ENCODE results near the gene SELENOV. TPM values are rescaled to one million over a fixed set of nuclear protein-coding genes. Genes with fewer than 3 reads are reported as not detected.
A peak's percentile ranks its signal among the peaks of the same experiment; 100 is the strongest.

SELENOV gene
- total RNA-seq, 1 donor from 2014 or later, result 0.78 TPM

DNA sequence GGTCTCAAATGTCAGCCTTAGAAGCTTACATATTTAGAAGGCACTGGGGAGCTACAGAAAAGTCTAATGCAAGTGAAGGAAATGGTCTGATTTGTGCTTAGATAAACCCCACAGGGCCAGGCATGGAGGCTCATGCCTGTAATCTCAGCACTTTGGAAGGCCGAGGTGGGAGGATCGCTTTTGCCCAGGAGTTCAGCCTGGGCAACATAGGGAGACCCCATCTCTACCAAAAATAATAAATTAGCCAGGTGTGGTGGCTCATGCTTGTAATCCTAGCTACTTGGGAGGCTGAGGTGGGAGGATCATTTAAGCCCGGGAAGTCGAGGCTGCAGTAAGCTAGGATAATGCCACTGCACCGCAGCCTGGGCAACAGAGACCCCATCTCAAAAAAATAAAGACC lies 18.9 kb upstream of the SELENOV start:
- H3K27ac Mint-ChIP-seq, result no peak overlapping the region
- H3K4me3 Mint-ChIP-seq, result no peak overlapping the region
- H3K4me1 Mint-ChIP-seq, result peaks cover 14% of the 10 kb centered on the region
- no peaks in the 10 kb centered on the region for H3K9me3 Mint-ChIP-seq
- TF ChIP-seq, protein P1, sequence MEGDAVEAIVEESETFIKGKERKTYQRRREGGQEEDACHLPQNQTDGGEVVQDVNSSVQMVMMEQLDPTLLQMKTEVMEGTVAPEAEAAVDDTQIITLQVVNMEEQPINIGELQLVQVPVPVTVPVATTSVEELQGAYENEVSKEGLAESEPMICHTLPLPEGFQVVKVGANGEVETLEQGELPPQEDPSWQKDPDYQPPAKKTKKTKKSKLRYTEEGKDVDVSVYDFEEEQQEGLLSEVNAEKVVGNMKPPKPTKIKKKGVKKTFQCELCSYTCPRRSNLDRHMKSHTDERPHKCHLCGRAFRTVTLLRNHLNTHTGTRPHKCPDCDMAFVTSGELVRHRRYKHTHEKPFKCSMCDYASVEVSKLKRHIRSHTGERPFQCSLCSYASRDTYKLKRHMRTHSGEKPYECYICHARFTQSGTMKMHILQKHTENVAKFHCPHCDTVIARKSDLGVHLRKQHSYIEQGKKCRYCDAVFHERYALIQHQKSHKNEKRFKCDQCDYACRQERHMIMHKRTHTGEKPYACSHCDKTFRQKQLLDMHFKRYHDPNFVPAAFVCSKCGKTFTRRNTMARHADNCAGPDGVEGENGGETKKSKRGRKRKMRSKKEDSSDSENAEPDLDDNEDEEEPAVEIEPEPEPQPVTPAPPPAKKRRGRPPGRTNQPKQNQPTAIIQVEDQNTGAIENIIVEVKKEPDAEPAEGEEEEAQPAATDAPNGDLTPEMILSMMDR (IDR thresholded peaks at IDR 0.05; ENCODE audit: unreplicated experiment), result no peak
- H3K27me3 Mint-ChIP-seq (ENCODE audit: low read depth), result peaks cover 56% of the 10 kb centered on the region
- peaks cover 3% of the 10 kb centered on the region for H3K36me3 Mint-ChIP-seq
- no peak for DNase-seq (ENCODE audit: low spot score in 2 of 2, unreplicated experiment in 2 of 2)

- Mint-ChIP-seq H3K27ac (no peak overlapping the region), H3K9me3 (no peaks in the 10 kb centered on the region), H3K36me3 (peaks cover 3% of the 10 kb centered on the region), H3K27me3 (ENCODE audit: low read depth) (peaks cover 70% of the 10 kb centered on the region), H3K4me1 (peaks cover 14% of the 10 kb centered on the region), H3K4me3 (no peak overlapping the region)
- TF ChIP-seq, protein P1 (IDR thresholded peaks at IDR 0.05; ENCODE audit: unreplicated experiment), result no peak
- no peak for DNase-seq (ENCODE audit: low spot score in 2 of 2, unreplicated experiment in 2 of 2)
These were observed 17.3 kb upstream of the SELENOV start for GRCh38 chr19:39497701-39497995.

DNA sequence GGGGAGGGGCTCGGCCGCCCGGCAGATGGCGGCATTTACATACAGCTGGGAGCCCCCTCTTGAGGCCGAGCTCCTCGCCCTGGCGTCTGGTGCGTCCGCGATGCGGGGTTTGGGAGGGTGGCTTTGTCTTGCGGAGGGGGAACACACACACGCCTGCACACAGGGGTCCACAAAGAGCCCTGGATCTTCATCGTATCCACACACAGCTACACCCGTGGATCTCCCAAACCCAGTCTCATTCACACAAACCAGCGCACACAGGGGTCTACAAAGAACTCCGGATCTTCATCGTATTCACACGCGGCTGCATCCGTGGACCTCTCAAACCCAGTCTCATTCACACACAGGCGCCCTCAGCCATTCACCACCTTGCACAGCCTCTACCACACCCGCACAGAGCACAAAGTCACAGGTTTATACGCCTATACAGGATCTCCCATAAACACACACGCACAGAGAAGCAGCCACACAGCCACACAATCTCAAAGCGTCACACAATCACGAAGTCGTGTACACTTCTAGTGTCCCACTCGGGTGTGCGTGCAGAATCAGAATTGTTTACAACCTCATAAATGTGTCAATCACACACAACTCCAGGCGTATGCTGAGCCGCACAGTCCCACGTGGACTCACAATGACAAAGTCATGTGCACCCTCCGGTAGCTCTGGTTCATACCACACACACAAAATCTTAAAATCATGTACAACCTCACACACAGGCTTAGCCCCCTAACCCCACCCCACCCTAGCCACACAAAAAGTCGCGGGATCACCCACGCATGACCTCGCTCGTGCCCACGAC lies 16.7 kb upstream of the SELENOV start:
- peaks cover 14% of the 10 kb centered on the region for H3K4me1 Mint-ChIP-seq
- no peak overlapping the region for H3K27ac Mint-ChIP-seq
- H3K4me3 Mint-ChIP-seq, result peak overlapping the region; percentile 45
- peak in 1 of 2 experiments; percentile 56 for DNase-seq (ENCODE audit: low spot score in 2 of 2, unreplicated experiment in 2 of 2)
- peaks cover 74% of the 10 kb centered on the region for H3K27me3 Mint-ChIP-seq (ENCODE audit: low read depth)
- no peaks in the 10 kb centered on the region for H3K36me3 Mint-ChIP-seq
- no peaks in the 10 kb centered on the region for H3K9me3 Mint-ChIP-seq
- TF ChIP-seq, protein P1 (IDR thresholded peaks at IDR 0.05; ENCODE audit: unreplicated experiment), result no peak

- Mint-ChIP-seq H3K4me1 (peaks cover 14% of the 10 kb centered on the region), H3K27ac (no peak within 1 kb of the TSS), H3K36me3 (no peaks in the 10 kb centered on the region), H3K4me3 (peak within 1 kb of the TSS; percentile 45), H3K27me3 (ENCODE audit: low read depth) (peaks cover 83% of the 10 kb centered on the region), H3K9me3 (no peaks in the 10 kb centered on the region)
- no peak for DNase-seq (ENCODE audit: low spot score in 2 of 2, unreplicated experiment in 2 of 2)
- TF ChIP-seq, protein P1 (IDR thresholded peaks at IDR 0.05; ENCODE audit: unreplicated experiment), result no peak
These were observed 15.9 kb upstream of the SELENOV start, which contains the start of gene DLL3 for GRCh38 chr19:39498798-39499642. Gene DLL3 (plus strand): TSS chr19:39498947. CDS start chr19:39498975, 28 bp downstream.

DNA sequence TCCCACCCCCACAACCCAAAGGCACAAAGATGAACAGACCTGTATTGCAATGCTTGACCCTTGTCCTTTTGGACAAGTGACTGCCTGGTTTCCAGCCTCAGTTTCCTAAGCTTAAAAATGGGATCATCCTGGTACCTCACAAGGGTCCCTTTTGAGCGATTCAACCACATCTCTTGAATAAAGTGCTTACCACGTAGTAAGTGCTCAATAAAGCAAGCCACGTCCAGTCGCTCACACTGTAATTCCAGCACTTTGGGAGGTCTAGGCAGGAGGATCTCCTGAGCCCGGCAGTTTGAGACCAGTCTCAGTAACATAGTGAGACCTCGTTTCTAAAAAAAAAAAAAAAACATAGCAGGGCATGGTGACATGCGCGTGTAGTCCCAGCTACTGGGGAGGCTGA lies 15.0 kb upstream of the SELENOV start:
- H3K4me1 Mint-ChIP-seq, result peaks cover 14% of the 10 kb centered on the region
- no peak for DNase-seq (ENCODE audit: low spot score in 2 of 2, unreplicated experiment in 2 of 2)
- no peak overlapping the region for H3K27ac Mint-ChIP-seq
- H3K27me3 Mint-ChIP-seq (ENCODE audit: low read depth), result peaks cover 91% of the 10 kb centered on the region
- H3K4me3 Mint-ChIP-seq, result peak overlapping the region; percentile 28
- H3K36me3 Mint-ChIP-seq, result no peaks in the 10 kb centered on the region
- no peaks in the 10 kb centered on the region for H3K9me3 Mint-ChIP-seq
- TF ChIP-seq, protein P1 (IDR thresholded peaks at IDR 0.05; ENCODE audit: unreplicated experiment), result no peak

All from mesothelial cell of epicardium (in vitro differentiated cells).